Fibroblast of villous mesenchyme (primary cell): ENCODE measurements around the gene STOM. TPM values are rescaled to one million over a fixed set of nuclear protein-coding genes. Genes with fewer than 3 reads are reported as not detected.

Experiments
- DNase-seq: peaks from one replicate; pipeline ENCODE4 v3.0.0-alpha.2; 2010; ENCODE audit warnings: low read depth
- H3K4me3 ChIP-seq: 2 replicates; pipeline ENCODE4 v1.5.1; 2011; ENCODE audit warnings: low read depth, mild to moderate bottlenecking, low read length
- CTCF ChIP-seq: IDR thresholded peaks from 2 replicates; pipeline ENCODE4 v1.5.1; 2012; ENCODE audit warnings: low read depth, mild to moderate bottlenecking, low read length; ENCODE audit not compliant: insufficient read depth
- total RNA-seq: library from RNA; depleted of rRNA; stranded (reverse); fragments of >200 nt; gene quantifications from 2 replicates; pipeline ENCODE4 v1.2.3, GENCODE V29; 2012

Gene STOM
- total RNA-seq, 1 donor, result 168 TPM

- H3K4me3 ChIP-seq, result no peak overlapping the region
- no peak for DNase-seq
- TF ChIP-seq CTCF, result no peak
Observed at GRCh38 chr9:121308765-121309164, 61.3 kb downstream of the STOM start.

- no peak overlapping the region for H3K4me3 ChIP-seq
- TF ChIP-seq CTCF, result no peak
- DNase-seq, result no peak
Observed at GRCh38 chr9:121307976-121308375, 62.1 kb downstream of the STOM start.

- no peak overlapping the region for H3K4me3 ChIP-seq
- DNase-seq, result no peak
- TF ChIP-seq CTCF, result no peak
Observed at GRCh38 chr9:121305269-121305994, 64.6 kb downstream of the STOM start.

- no peak for DNase-seq
Observed at GRCh38 chr9:121304707-121305106, 65.3 kb downstream of the STOM start.

GRCh38 chr9:121303456-121304451, 66.3 kb downstream of the STOM start:
- TF ChIP-seq CTCF, result no peak
- DNase-seq, result no peak
- H3K4me3 ChIP-seq, result no peak overlapping the region

More at GRCh38 chr9:121304707-121305106, 65.3 kb downstream of the STOM start:
- no peak overlapping the region for H3K4me3 ChIP-seq
- no peak for TF ChIP-seq CTCF

GRCh38 chr9:121302786-121303185, 67.3 kb downstream of the STOM start:
- no peak for TF ChIP-seq CTCF
- no peak for DNase-seq
- H3K4me3 ChIP-seq, result no peak overlapping the region
